Vagina (tissue), 2 donors: ENCODE measurements around the gene ZSWIM1. TPM values are rescaled to one million over a fixed set of nuclear protein-coding genes. Genes with fewer than 3 reads are reported as not detected.

Experiments used
- DNase-seq, 2 donors: peaks; one replicate each; pipeline ENCODE4 v3.0.0-alpha.2; 2017; ENCODE audit errors: extremely low spot score in 2 of 2
- H3K27ac ChIP-seq: fragments of 200-600 bp; sonication (generic); one replicate; pipeline ENCODE4 v1.5.1; 2019
- H3K27me3 ChIP-seq: fragments of 200-600 bp; sonication (generic); one replicate; pipeline ENCODE4 v1.5.1; 2019
- H3K36me3 ChIP-seq, 2 donors: fragments of 200-600 bp; sonication (generic); one replicate each; pipeline ENCODE4 v1.5.1; 2017 to 2019
- H3K4me1 ChIP-seq: fragments of 200-600 bp; sonication (generic); one replicate; pipeline ENCODE4 v1.5.1; 2019
- H3K4me3 ChIP-seq, 2 donors: fragments of 200-600 bp; sonication (generic); 1 replicate in 1 of 2; 2 replicates in 1 of 2; pipeline ENCODE4 v1.5.1; 2016 to 2019
- H3K9me3 ChIP-seq: fragments of 200-600 bp; sonication (generic); one replicate; pipeline ENCODE4 v1.5.1; 2019
- POLR2A ChIP-seq, 2 donors: fragments of 450-650 bp; IDR thresholded peaks; one replicate each; pipeline ENCODE4 v1.6.1; 2017; ENCODE audit warnings: antibody characterized with exemption in 2 of 2, mild to moderate bottlenecking in 2 of 2, moderate library complexity in 2 of 2
- POLR2AphosphoS5 ChIP-seq, 2 donors: sonication (generic); formaldehyde crosslinking; IDR thresholded peaks; one replicate each; pipeline ENCODE4 v1.9.0; 2017; ENCODE audit warnings: antibody characterized with exemption in 2 of 2, mild to moderate bottlenecking in 2 of 2, low read depth in 1 of 2; ENCODE audit not compliant: insufficient read depth in 1 of 2
- intact Hi-C: fragments of 100-400 bp; cut with DNase I; formaldehyde crosslinking; loops from one replicate; pipeline ENCODE4 v1.15.1; 2023
- total RNA-seq: library from RNA; depleted of rRNA; stranded (reverse); fragments of >200 nt; gene quantifications from one replicate; pipeline ENCODE4 v1.2.3, GENCODE V29; 2016
- TF ChIP-seq, protein P1 (sequence below), 3 experiments: fragments of 450-650 bp in 2 of 3; fragments of 200-600 bp in 1 of 3; sonication (generic) in 1 of 3; IDR thresholded peaks; one replicate each; pipeline ENCODE4 v1.5.1; 2017 to 2019; ENCODE audit warnings: antibody characterized with exemption in 3 of 3, mild to moderate bottlenecking in 2 of 3, moderate library complexity in 2 of 3

Gene ZSWIM1
- total RNA-seq, 1 donor from 2014 or later, result 4.2 TPM

DNA sequence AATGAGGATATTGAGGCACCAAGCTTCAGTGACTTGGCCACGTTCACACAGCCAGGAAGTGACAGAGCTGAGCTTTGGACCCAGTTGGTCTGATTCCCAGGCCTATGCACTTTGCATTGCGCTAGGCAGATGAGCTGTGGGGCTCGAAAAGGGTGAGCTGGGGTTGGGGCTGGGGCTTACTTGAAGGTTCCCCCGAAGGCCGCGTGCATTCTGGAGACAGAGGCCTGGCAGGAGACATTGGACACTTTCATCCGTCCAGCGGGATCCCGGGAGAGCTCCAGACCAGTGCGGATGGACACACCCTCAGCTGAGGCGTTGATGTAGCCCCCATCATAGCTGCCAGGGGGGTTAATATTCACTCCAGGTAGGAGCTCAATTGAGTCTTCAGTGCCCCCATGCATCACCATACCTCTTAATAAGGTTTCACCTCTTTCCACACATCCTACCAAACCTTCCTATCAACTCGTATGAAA lies 28.3 kb downstream of the ZSWIM1 start:
- Histone ChIP-seq H3K27me3 (no peaks in the 10 kb centered on the region), H3K4me1 (peaks cover 38% of the 10 kb centered on the region), H3K4me3 (no peak overlapping the region), H3K36me3 (no peaks in the 10 kb centered on the region), H3K27ac (peak overlapping the region; percentile 87), H3K9me3 (no peaks in the 10 kb centered on the region)
- no peak for DNase-seq
- no peak for TF ChIP-seq POLR2AphosphoS5 (IDR thresholded peaks at IDR 0.05; ENCODE audit: insufficient read depth in 1 of 2, low read depth in 1 of 2)
- TF ChIP-seq, protein P1, sequence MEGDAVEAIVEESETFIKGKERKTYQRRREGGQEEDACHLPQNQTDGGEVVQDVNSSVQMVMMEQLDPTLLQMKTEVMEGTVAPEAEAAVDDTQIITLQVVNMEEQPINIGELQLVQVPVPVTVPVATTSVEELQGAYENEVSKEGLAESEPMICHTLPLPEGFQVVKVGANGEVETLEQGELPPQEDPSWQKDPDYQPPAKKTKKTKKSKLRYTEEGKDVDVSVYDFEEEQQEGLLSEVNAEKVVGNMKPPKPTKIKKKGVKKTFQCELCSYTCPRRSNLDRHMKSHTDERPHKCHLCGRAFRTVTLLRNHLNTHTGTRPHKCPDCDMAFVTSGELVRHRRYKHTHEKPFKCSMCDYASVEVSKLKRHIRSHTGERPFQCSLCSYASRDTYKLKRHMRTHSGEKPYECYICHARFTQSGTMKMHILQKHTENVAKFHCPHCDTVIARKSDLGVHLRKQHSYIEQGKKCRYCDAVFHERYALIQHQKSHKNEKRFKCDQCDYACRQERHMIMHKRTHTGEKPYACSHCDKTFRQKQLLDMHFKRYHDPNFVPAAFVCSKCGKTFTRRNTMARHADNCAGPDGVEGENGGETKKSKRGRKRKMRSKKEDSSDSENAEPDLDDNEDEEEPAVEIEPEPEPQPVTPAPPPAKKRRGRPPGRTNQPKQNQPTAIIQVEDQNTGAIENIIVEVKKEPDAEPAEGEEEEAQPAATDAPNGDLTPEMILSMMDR (IDR thresholded peaks at IDR 0.05), result no peak
- TF ChIP-seq POLR2A (IDR thresholded peaks at IDR 0.05), result no peak
- intact Hi-C loops, result no loop called here

GRCh38 chr20:45909817-45910669 lies 29.0 kb downstream of the ZSWIM1 start:
- H3K27me3 ChIP-seq, result no peaks in the 10 kb centered on the region
- peaks cover 38% of the 10 kb centered on the region for H3K4me1 ChIP-seq
- H3K36me3 ChIP-seq, result no peaks in the 10 kb centered on the region
- H3K9me3 ChIP-seq, result no peaks in the 10 kb centered on the region
- peak overlapping the region; percentile 87 for H3K27ac ChIP-seq
- TF ChIP-seq, protein P1 (IDR thresholded peaks at IDR 0.05), result no peak
- TF ChIP-seq POLR2AphosphoS5 (IDR thresholded peaks at IDR 0.05; ENCODE audit: insufficient read depth in 1 of 2, low read depth in 1 of 2), result no peak
- TF ChIP-seq POLR2A (IDR thresholded peaks at IDR 0.05), result no peak
- H3K4me3 ChIP-seq, result peak overlapping the region; percentile 16 to 56
- DNase-seq, result no peak
- intact Hi-C loops, result no loop called here

- Histone ChIP-seq H3K27ac (peak overlapping the region; percentile 87), H3K36me3 (no peaks in the 10 kb centered on the region), H3K9me3 (no peaks in the 10 kb centered on the region), H3K4me1 (peaks cover 38% of the 10 kb centered on the region), H3K4me3 (peak overlapping the region; percentile 51 to 56), H3K27me3 (no peaks in the 10 kb centered on the region)
- intact Hi-C loops, result no loop called here
- DNase-seq, result peak in 1 of 2 donors; percentile 99
- TF ChIP-seq POLR2A (IDR thresholded peaks at IDR 0.05) (peak in 1 of 2 donors; percentile 79), POLR2AphosphoS5 (IDR thresholded peaks at IDR 0.05; ENCODE audit: insufficient read depth in 1 of 2, low read depth in 1 of 2) (peak; percentile 87 to 96)
- TF ChIP-seq, protein P1 (IDR thresholded peaks at IDR 0.05), result no peak
These were observed 29.9 kb downstream of the ZSWIM1 start for GRCh38 chr20:45910670-45911485.

DNA sequence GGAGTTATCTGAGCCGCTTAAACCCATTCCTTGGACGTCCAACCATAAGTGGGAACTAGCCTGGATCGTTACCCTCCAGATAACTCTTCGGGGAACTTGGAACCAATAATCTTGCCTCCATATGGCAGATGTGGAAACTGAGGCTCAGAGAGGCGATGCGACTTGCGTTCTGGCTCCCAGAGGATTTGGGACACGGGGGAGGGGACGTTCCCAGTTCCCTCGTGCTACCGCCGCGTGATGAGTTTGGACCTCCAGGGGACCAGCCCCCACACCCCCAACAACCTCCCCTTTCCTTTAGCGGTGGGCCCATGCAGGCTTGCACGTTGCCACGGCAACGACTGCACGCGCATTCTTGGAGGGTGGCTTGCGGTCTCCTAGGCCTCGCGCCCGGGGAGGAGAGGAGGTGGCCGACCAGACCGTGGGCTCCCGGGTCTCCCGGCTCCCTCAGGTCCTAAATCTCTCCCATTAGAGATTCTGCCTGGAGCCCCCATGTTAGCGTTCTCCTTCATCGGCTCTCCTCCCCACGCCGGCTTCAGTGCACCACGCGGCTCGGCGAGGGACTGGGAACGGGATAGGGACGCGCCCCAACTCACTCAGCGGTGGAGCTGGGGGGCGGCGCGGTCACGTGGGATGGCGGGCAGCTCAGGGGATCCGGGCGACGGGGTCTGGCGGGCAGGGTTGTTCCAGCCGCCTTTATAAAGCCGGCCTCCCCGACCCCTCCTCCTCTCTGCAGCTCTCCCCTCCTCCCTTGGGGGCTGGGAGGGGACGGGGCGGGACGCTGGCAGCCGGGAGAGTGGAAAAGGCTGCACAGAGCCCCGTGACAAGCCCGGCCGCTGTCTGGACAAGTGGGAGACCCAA lies 30.7 kb downstream of the ZSWIM1 start, which contains the start of gene PLTP:
Gene PLTP, minus strand, starts transcription at position 670 of the 858 bp plus-strand sequence. CDS start 703 bp downstream, outside the sequence.
- DNase-seq, result no peak
- Histone ChIP-seq H3K4me1 (peaks cover 38% of the 10 kb centered on the region), H3K27me3 (no peaks in the 10 kb centered on the region), H3K4me3 (peak within 1 kb of the TSS; percentile 51 to 56), H3K27ac (peak within 1 kb of the TSS; percentile 87), H3K9me3 (no peaks in the 10 kb centered on the region), H3K36me3 (no peaks in the 10 kb centered on the region)
- TF ChIP-seq, protein P1 (IDR thresholded peaks at IDR 0.05), result no peak
- TF ChIP-seq POLR2AphosphoS5 (IDR thresholded peaks at IDR 0.05; ENCODE audit: insufficient read depth in 1 of 2, low read depth in 1 of 2), result peak in 1 of 2 donors; percentile 90
- peak in 1 of 2 donors; percentile 73 for TF ChIP-seq POLR2A (IDR thresholded peaks at IDR 0.05)
- intact Hi-C loops, result no loop called here
